Panc1 (cell line): Measurements from ENCODE around the gene RFX2. TPM values are rescaled to one million over a fixed set of nuclear protein-coding genes. Genes with fewer than 3 reads are reported as not detected.

ENCODE experiments used
- ATAC-seq: fragments of 200-7000 bp; cut with Tn5 transposase; 2 replicates; pipeline ENCODE4 v1.9.1; 2020; ENCODE audit warnings: mild to moderate bottlenecking, moderate library complexity
- BruUV-seq: library from RNA; stranded (reverse); fragments of 400-500 nt; replicated peaks from 2 replicates; lab custom pipeline; 2021; lab: Mats Ljungman, UMichigan
- CTCF ChIA-PET: fragments of 300-600 bp; sonication (Branson Sonifier 250); formaldehyde crosslinking; loops from one replicate; lab custom pipeline; 2022; ENCODE audit warnings: antibody characterized with exemption; lab: Charles Lee
- POLR2A ChIA-PET: fragments of 300-600 bp; sonication (Branson Sonifier 250); formaldehyde crosslinking; loops from one replicate; lab custom pipeline; 2022; ENCODE audit warnings: antibody characterized with exemption; lab: Charles Lee
- DNase-seq: peaks from one replicate; pipeline ENCODE4 v3.0.0-alpha.2; 2010; ENCODE audit warnings: low read depth, low spot score
- H3K27ac ChIP-seq: 2 replicates; pipeline ENCODE4 v1.5.1; 2011; ENCODE audit warnings: mild to moderate bottlenecking, low read length, inconsistent platforms
- H3K27me3 ChIP-seq: fragments of 200-500 bp; sonication (Bioruptor generic); 2 replicates; pipeline ENCODE4 v1.6.0; 2014; ENCODE audit warnings: low read length, inconsistent platforms; ENCODE audit not compliant: control insufficient read depth, insufficient read depth
- H3K36me3 ChIP-seq: fragments of 200-500 bp; sonication (Bioruptor generic); 2 replicates; pipeline ENCODE4 v1.5.1; 2014; ENCODE audit warnings: inconsistent platforms, mild to moderate bottlenecking, low read length, moderate library complexity; ENCODE audit not compliant: control insufficient read depth, insufficient read depth
- H3K4me1 ChIP-seq: 2 replicates; pipeline ENCODE4 v1.5.1; 2011; ENCODE audit warnings: inconsistent platforms, mild to moderate bottlenecking, low read length, moderate library complexity; ENCODE audit not compliant: control insufficient read depth, insufficient read depth
- H3K4me3 ChIP-seq, 2 experiments: 2 replicates each; pipeline ENCODE4 v1.5.1; 2011 to 2012; ENCODE audit warnings: low read depth in 2 of 2, low read length in 2 of 2, mild to moderate bottlenecking in 2 of 2, inconsistent platforms in 1 of 2, moderate library complexity in 1 of 2
- H3K9me3 ChIP-seq: fragments of 200-500 bp; sonication (Bioruptor generic); 2 replicates; pipeline ENCODE4 v1.5.1; 2014; ENCODE audit warnings: low read depth, mild to moderate bottlenecking, inconsistent platforms, low read length, moderate library complexity; ENCODE audit not compliant: control insufficient read depth, insufficient read depth
- POLR2AphosphoS5 ChIP-seq: IDR thresholded peaks from 2 replicates; pipeline ENCODE4 v1.6.1; 2012; ENCODE audit warnings: mild to moderate bottlenecking, low read depth, low read length, moderate library complexity
- SIN3A ChIP-seq: IDR thresholded peaks from 2 replicates; pipeline ENCODE4 v1.6.1; 2012; ENCODE audit warnings: low read depth, mild to moderate bottlenecking, low read length, moderate library complexity, borderline replicate concordance; ENCODE audit not compliant: insufficient read depth
- TCF7L2 ChIP-seq: IDR thresholded peaks from 2 replicates; pipeline ENCODE4 v1.6.1; 2011; ENCODE audit warnings: mild to moderate bottlenecking, low read depth, low read length, inconsistent platforms
- in situ Hi-C: cut with HindIII; loops from 2 replicates; pipeline ENCODE4 v1.10.0; 2016; ENCODE audit warnings: low sequenced_read_pairs, low pct_unique_long_range_greater_than_20kb
- intact Hi-C: fragments of 100-400 bp; cut with micrococcal nuclease; formaldehyde crosslinking; loops from one replicate; pipeline ENCODE4 v1.10.0; 2022; ENCODE audit not compliant: unreplicated experiment
- total RNA-seq: library from RNA; stranded (reverse); gene quantifications from one replicate; pipeline ENCODE4 v1.2.1, GENCODE V29; 2021; ENCODE audit not compliant: unreplicated experiment
- TF ChIP-seq, protein P1 (sequence below): fragments of 450-650 bp; IDR thresholded peaks from 2 replicates; pipeline ENCODE4 v1.5.1; 2017; ENCODE audit warnings: mild to moderate bottlenecking
- TF ChIP-seq, protein P2 (sequence below), 2 experiments: IDR thresholded peaks; 2 replicates each; pipeline ENCODE4 v1.6.1; 2011 to 2012; ENCODE audit warnings: low read depth in 2 of 2, control low read depth in 1 of 2, low read length in 1 of 2, mild to moderate bottlenecking in 1 of 2, moderate library complexity in 1 of 2; ENCODE audit not compliant: insufficient read depth in 1 of 2

RFX2 gene
- total RNA-seq, 1 experiment from 2014 or later: 8.0 TPM

DNA sequence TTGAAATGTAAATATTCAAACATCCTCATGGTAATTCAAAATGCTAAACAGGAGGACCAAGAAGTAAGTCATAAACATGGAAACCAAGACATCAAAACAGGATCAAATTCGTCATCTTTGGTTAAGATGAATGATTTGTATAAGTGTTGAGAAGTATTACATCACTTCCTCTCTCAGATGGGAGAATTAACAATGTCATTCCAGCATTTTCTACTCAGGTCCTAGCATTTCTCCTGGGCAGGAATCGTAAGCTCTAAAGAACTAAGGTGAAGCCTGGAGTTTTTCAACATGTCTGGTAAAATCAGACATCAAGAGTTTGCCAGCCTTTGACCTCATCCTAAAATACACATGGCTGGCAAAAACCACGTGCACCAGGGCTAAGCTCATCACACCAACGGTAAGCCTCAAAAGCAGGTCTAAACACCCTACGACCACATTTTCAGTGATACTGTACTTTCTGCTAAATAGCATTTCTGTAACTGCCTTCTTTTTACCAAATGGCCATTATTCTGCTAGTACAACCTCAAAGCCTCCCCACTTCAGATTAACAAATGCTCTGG is 157.2 kb downstream of the RFX2 start:
- POLR2A ChIA-PET: no interaction called here
- H3K4me1 ChIP-seq: peaks cover 20% of the 10 kb centered on the region

DNA sequence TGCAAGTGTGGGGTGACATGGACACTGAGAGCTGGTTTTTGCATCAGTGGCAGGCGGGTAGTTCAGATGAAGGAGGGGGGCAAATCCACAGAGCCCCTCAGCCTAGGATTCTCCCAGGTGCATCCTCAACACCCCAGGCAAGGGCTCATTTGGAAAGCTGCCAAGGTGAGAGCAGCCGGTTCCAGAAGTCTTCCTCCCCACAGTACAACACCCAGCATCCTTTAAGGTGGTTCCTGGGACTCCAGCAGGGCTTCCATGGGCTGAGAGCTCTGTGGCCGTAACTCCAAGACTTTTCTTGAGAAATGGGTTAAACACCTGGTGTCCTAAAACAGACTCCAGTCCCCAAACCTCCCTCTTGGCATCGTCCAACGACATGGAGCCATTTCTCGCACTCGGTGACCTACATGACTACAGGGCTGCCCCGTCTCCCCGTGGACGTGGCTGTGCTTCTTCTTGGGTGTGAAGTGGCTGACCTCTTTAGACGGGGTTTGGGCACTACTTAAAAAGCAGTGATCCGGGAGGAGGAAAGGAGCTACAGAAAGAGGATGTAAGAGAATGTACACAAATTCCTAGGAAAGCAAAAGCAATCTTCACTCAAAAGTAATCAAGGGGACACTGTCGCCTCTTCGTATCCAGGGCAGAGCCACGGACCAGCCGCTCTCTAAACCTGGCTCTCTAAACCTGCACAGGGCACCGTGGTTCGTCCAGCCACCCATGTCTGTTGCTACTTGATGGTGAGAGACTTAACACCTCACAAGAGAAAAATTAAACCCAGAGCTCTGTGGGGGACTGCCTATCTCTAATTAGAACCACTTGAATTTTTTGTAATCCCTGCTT is 157.9 kb downstream of the RFX2 start:
- no peak overlapping the region for H3K4me3 ChIP-seq
- no peak for DNase-seq
- POLR2A ChIA-PET: no interaction called here
- H3K4me1 ChIP-seq: peaks cover 20% of the 10 kb centered on the region
- no peaks in the 10 kb centered on the region for H3K9me3 ChIP-seq
- H3K36me3 ChIP-seq: no peaks in the 10 kb centered on the region
- no peak overlapping the region for H3K27ac ChIP-seq
- CTCF ChIA-PET: no interaction called here
- in situ Hi-C loops: no loop called here
- no peak for ATAC-seq
- H3K27me3 ChIP-seq: no peaks in the 10 kb centered on the region
- TF ChIP-seq, protein P1, sequence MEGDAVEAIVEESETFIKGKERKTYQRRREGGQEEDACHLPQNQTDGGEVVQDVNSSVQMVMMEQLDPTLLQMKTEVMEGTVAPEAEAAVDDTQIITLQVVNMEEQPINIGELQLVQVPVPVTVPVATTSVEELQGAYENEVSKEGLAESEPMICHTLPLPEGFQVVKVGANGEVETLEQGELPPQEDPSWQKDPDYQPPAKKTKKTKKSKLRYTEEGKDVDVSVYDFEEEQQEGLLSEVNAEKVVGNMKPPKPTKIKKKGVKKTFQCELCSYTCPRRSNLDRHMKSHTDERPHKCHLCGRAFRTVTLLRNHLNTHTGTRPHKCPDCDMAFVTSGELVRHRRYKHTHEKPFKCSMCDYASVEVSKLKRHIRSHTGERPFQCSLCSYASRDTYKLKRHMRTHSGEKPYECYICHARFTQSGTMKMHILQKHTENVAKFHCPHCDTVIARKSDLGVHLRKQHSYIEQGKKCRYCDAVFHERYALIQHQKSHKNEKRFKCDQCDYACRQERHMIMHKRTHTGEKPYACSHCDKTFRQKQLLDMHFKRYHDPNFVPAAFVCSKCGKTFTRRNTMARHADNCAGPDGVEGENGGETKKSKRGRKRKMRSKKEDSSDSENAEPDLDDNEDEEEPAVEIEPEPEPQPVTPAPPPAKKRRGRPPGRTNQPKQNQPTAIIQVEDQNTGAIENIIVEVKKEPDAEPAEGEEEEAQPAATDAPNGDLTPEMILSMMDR: no peak
- TF ChIP-seq SIN3A (no peak), POLR2AphosphoS5 (no peak), TCF7L2 (no peak)
- TF ChIP-seq, protein P2, sequence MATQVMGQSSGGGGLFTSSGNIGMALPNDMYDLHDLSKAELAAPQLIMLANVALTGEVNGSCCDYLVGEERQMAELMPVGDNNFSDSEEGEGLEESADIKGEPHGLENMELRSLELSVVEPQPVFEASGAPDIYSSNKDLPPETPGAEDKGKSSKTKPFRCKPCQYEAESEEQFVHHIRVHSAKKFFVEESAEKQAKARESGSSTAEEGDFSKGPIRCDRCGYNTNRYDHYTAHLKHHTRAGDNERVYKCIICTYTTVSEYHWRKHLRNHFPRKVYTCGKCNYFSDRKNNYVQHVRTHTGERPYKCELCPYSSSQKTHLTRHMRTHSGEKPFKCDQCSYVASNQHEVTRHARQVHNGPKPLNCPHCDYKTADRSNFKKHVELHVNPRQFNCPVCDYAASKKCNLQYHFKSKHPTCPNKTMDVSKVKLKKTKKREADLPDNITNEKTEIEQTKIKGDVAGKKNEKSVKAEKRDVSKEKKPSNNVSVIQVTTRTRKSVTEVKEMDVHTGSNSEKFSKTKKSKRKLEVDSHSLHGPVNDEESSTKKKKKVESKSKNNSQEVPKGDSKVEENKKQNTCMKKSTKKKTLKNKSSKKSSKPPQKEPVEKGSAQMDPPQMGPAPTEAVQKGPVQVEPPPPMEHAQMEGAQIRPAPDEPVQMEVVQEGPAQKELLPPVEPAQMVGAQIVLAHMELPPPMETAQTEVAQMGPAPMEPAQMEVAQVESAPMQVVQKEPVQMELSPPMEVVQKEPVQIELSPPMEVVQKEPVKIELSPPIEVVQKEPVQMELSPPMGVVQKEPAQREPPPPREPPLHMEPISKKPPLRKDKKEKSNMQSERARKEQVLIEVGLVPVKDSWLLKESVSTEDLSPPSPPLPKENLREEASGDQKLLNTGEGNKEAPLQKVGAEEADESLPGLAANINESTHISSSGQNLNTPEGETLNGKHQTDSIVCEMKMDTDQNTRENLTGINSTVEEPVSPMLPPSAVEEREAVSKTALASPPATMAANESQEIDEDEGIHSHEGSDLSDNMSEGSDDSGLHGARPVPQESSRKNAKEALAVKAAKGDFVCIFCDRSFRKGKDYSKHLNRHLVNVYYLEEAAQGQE (IDR thresholded peaks at IDR 0.05; ENCODE audit: insufficient read depth in 1 of 2, low read depth in 2 of 2, low read length in 1 of 2): no peak
- intact Hi-C loops: no loop called here
- BruUV-seq: no TSS peak

More for the DNA sequence above, 157.2 kb downstream of the RFX2 start:
- H3K27ac ChIP-seq: no peak overlapping the region
- intact Hi-C loops (no loop called here), in situ Hi-C loops (no loop called here)
- H3K27me3 ChIP-seq: no peaks in the 10 kb centered on the region
- H3K9me3 ChIP-seq: no peaks in the 10 kb centered on the region
- TF ChIP-seq TCF7L2 (no peak), SIN3A (no peak), POLR2AphosphoS5 (no peak)
- TF ChIP-seq, protein P1: no peak
- TF ChIP-seq, protein P2 (IDR thresholded peaks at IDR 0.05; ENCODE audit: insufficient read depth in 1 of 2, low read depth in 2 of 2, low read length in 1 of 2): no peak
- CTCF ChIA-PET: no interaction called here
- no peaks in the 10 kb centered on the region for H3K36me3 ChIP-seq
- DNase-seq (no peak), ATAC-seq (no peak)
- BruUV-seq: no TSS peak
- H3K4me3 ChIP-seq: no peak overlapping the region
